Fibroblast of peridontal ligament (primary cell): Measurements from ENCODE around the gene MCAM.
A peak's percentile ranks its signal among the peaks of the same experiment; 100 is the strongest.

ENCODE experiments used
- DNase-seq: peaks from one replicate; pipeline ENCODE4 v3.0.0-alpha.2; 2010; ENCODE audit errors: extremely low read depth

Gene MCAM

GRCh38 chr11:119262668-119263351, 54.1 kb downstream of the MCAM start:
- DNase-seq: peak; percentile 52

DNA sequence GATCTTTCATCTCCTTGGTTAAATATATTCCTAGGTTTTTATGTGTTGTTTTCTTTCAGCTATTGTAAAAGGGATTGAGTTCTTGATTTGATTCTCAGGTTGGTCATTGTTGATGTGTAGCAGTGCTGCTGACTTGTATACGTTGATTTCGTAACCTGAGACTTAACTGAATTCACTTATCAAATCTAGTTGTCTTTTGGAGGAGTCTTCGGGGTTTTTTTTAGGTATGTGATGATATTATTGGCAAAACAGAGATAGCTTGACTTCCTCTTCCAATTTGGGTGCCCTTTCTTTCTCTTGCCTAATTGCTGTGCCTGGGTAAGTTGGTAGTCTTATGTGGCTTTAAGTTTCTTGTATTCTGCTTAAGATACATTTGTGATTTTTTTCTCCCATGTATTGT, 57.9 kb downstream of the MCAM start:
- no peak for DNase-seq
